ENCODE data around the gene HOXD3. TPM values are rescaled to one million over a fixed set of nuclear protein-coding genes. Genes with fewer than 3 reads are reported as not detected.
A peak's percentile ranks its signal among the peaks of the same experiment; 100 is the strongest.

HOXD3 gene
- total RNA-seq, 1 donor from 2014 or later = not detected

GRCh38 chr2:176115883-176116813, 41.0 kb upstream of the HOXD3 start, which contains the start of gene HOXD10:
TSS of gene HOXD10 (plus strand) at chr2:176116778. CDS start at chr2:176116834, 56 bp downstream.
- Mint-ChIP-seq H3K9me3 (ENCODE audit: low read depth) (no peaks in the 10 kb centered on the region), H3K36me3 (ENCODE audit: insufficient read depth) (no peaks in the 10 kb centered on the region), H3K27ac (no peak within 1 kb of the TSS), H3K4me3 (ENCODE audit: low read depth) (no peak within 1 kb of the TSS), H3K27me3 (peaks cover 99% of the 10 kb centered on the region), H3K4me1 (ENCODE audit: low read depth) (no peaks in the 10 kb centered on the region)
- no peak for DNase-seq (ENCODE audit: low spot score, unreplicated experiment)
- peak; percentile 33 for TF ChIP-seq CTCF (IDR thresholded peaks at IDR 0.05; ENCODE audit: unreplicated experiment)

GRCh38 chr2:176117162-176117822, 39.8 kb upstream of the HOXD3 start:
- DNase-seq (ENCODE audit: low spot score, unreplicated experiment) = no peak
- no peaks in the 10 kb centered on the region for H3K4me1 Mint-ChIP-seq (ENCODE audit: low read depth)
- TF ChIP-seq CTCF (IDR thresholded peaks at IDR 0.05; ENCODE audit: unreplicated experiment) = no peak
- H3K27me3 Mint-ChIP-seq = peaks cover 95% of the 10 kb centered on the region
- no peak overlapping the region for H3K4me3 Mint-ChIP-seq (ENCODE audit: low read depth)
- no peaks in the 10 kb centered on the region for H3K36me3 Mint-ChIP-seq (ENCODE audit: insufficient read depth)
- no peaks in the 10 kb centered on the region for H3K9me3 Mint-ChIP-seq (ENCODE audit: low read depth)
- no peak overlapping the region for H3K27ac Mint-ChIP-seq

GRCh38 chr2:176117823-176118371, 39.2 kb upstream of the HOXD3 start:
- H3K9me3 Mint-ChIP-seq (ENCODE audit: low read depth) = no peaks in the 10 kb centered on the region
- no peaks in the 10 kb centered on the region for H3K4me1 Mint-ChIP-seq (ENCODE audit: low read depth)
- DNase-seq (ENCODE audit: low spot score, unreplicated experiment) = no peak
- peaks cover 92% of the 10 kb centered on the region for H3K27me3 Mint-ChIP-seq
- no peak for TF ChIP-seq CTCF (IDR thresholded peaks at IDR 0.05; ENCODE audit: unreplicated experiment)
- H3K36me3 Mint-ChIP-seq (ENCODE audit: insufficient read depth) = no peaks in the 10 kb centered on the region
- H3K4me3 Mint-ChIP-seq (ENCODE audit: low read depth) = no peak overlapping the region
- no peak overlapping the region for H3K27ac Mint-ChIP-seq

GRCh38 chr2:176118601-176119339, 38.3 kb upstream of the HOXD3 start:
- Mint-ChIP-seq H3K27me3 (peaks cover 90% of the 10 kb centered on the region), H3K9me3 (ENCODE audit: low read depth) (no peaks in the 10 kb centered on the region), H3K36me3 (ENCODE audit: insufficient read depth) (no peaks in the 10 kb centered on the region), H3K4me1 (ENCODE audit: low read depth) (no peaks in the 10 kb centered on the region), H3K4me3 (ENCODE audit: low read depth) (no peak overlapping the region), H3K27ac (peak overlapping the region; percentile 55)
- peak; percentile 57 for TF ChIP-seq CTCF (IDR thresholded peaks at IDR 0.05; ENCODE audit: unreplicated experiment)
- no peak for DNase-seq (ENCODE audit: low spot score, unreplicated experiment)
